Measurements from ENCODE around the gene PXDN. TPM values are rescaled to one million over a fixed set of nuclear protein-coding genes. Genes with fewer than 3 reads are reported as not detected.

Gene PXDN
- total RNA-seq, 2 donors from 2014 or later: 29.5 to 40.8 TPM

- WGBS: 87% methylated on average over 3 of the region's 3 CpGs
- Histone ChIP-seq H3K9me3 (no peaks in the 10 kb centered on the region), H3K27ac (no peak overlapping the region), H3K36me3 (no peaks in the 10 kb centered on the region), H3K27me3 (replicated peaks; ENCODE audit: insufficient read depth) (no peaks in the 10 kb centered on the region), H3K4me1 (replicated peaks) (peaks cover 3% of the 10 kb centered on the region), H3K4me3 (no peak overlapping the region)
- no peak for DNase-seq (ENCODE audit: low spot score)
- intact Hi-C loops (cut with DNase I): no loop called here
- no peak for TF ChIP-seq CTCF (IDR thresholded peaks at IDR 0.05)
- no peak for TF ChIP-seq POLR2AphosphoS5 (IDR thresholded peaks at IDR 0.05)
- TF ChIP-seq POLR2A (IDR thresholded peaks at IDR 0.05): no peak
These were observed 21.6 kb downstream of the PXDN start for GRCh38 chr2:1722692-1723091.

DNA sequence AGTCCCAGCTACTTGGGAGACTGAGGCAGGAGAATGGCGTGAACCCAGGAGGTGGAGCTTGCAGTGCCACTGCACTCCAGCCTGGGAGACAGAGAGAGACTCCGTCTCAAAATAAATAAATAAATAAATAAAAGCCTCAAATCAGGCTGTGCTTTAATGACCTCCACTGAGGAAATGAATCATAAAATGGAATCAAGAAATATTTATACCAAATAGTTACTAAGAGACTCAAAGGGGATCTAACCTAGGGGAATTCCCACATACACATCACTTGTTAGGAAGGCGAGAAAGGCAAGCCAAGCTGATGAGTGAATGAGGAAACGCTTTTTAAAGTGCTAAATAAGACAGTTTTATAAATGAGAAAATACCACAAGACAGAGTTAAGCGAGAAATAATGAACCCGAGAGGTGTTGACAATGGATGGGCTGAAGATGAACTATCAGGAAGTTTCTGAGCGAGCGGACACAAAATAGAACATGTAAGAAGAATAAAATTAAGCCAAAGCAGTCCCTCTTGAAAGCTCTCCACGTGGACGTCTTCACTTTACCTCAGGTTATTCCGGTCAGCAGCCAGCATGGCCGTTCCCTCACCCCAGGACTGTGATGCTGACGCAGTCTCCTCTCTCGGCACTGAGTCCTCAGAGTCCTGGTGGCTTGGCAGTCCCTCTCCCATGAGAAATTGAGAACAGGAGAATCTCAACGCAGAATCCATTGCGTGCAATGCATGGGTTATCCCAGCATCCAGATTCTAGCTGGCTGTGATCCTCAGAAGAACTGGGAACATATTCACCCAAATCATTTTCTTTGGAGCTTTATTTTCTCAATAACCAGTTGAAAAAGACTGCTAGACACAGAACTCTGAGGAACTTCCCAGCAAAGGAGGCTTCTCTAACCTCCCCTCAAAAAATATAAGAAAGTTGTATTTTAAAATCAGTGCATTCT lies 22.3 kb downstream of the PXDN start:
- H3K4me3 ChIP-seq: no peak overlapping the region
- peaks cover 7% of the 10 kb centered on the region for H3K4me1 ChIP-seq (replicated peaks)
- H3K27me3 ChIP-seq (replicated peaks; ENCODE audit: insufficient read depth): no peaks in the 10 kb centered on the region
- H3K9me3 ChIP-seq: no peaks in the 10 kb centered on the region
- no peaks in the 10 kb centered on the region for H3K36me3 ChIP-seq
- TF ChIP-seq POLR2A (IDR thresholded peaks at IDR 0.05): no peak
- TF ChIP-seq CTCF (IDR thresholded peaks at IDR 0.05): no peak
- TF ChIP-seq POLR2AphosphoS5 (IDR thresholded peaks at IDR 0.05): no peak
- no peak for DNase-seq (ENCODE audit: low spot score)
- intact Hi-C loops (cut with DNase I): no loop called here
- no peak overlapping the region for H3K27ac ChIP-seq
- 82% methylated on average over 16 of the region's 16 CpGs for whole genome bisulfite sequencing

GRCh38 chr2:1718339-1719220 lies 25.7 kb downstream of the PXDN start:
- no peak for DNase-seq (ENCODE audit: low spot score)
- Histone ChIP-seq H3K36me3 (no peaks in the 10 kb centered on the region), H3K4me1 (replicated peaks) (peaks cover 8% of the 10 kb centered on the region), H3K4me3 (no peak overlapping the region), H3K27me3 (replicated peaks; ENCODE audit: insufficient read depth) (no peaks in the 10 kb centered on the region), H3K27ac (peak overlapping the region in 1 of 2 donors; percentile 78), H3K9me3 (no peaks in the 10 kb centered on the region)
- TF ChIP-seq POLR2AphosphoS5 (IDR thresholded peaks at IDR 0.05): no peak
- TF ChIP-seq POLR2A (IDR thresholded peaks at IDR 0.05): no peak
- TF ChIP-seq CTCF (IDR thresholded peaks at IDR 0.05): no peak
- WGBS: 95% methylated on average over 13 of the region's 23 CpGs
- intact Hi-C loops (cut with DNase I): no loop called here

DNA sequence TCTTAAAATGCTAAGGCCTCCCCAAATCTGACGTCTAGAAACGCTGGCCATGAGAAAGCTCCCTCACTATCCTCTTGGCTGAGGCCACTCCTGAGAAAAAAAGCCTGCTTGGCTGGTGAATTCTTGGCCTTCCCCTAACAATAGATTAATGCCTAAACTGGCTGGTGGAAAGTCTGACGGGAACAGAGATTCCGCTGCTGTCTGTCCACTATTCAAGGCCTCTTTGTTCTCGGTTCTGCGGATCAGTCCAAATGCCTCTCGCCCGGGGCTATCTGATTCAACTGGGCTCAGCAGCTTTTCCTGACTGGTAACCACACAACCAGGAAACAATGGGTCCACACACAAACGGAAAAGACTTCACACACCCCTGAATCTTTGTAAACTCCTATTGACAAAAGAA lies 27.2 kb downstream of the PXDN start:
- peaks cover 8% of the 10 kb centered on the region for H3K4me1 ChIP-seq (replicated peaks)
- no peak overlapping the region for H3K4me3 ChIP-seq
- intact Hi-C loops (cut with DNase I): no loop called here
- TF ChIP-seq POLR2A (IDR thresholded peaks at IDR 0.05) (no peak), CTCF (IDR thresholded peaks at IDR 0.05) (no peak), POLR2AphosphoS5 (IDR thresholded peaks at IDR 0.05) (peak; percentile 81)
- 54% methylated on average over 9 of the region's 9 CpGs for WGBS
- peak overlapping the region; percentile 71 to 78 for H3K27ac ChIP-seq
- no peaks in the 10 kb centered on the region for H3K27me3 ChIP-seq (replicated peaks; ENCODE audit: insufficient read depth)
- DNase-seq (ENCODE audit: low spot score): peak; percentile 91
- H3K9me3 ChIP-seq: no peaks in the 10 kb centered on the region
- H3K36me3 ChIP-seq: no peaks in the 10 kb centered on the region
